Liver (tissue), 9 donors: ENCODE results near the gene IL21R. TPM values are rescaled to one million over a fixed set of nuclear protein-coding genes. Genes with fewer than 3 reads are reported as not detected.

ENCODE experiments used
- DNase-seq: peaks from one replicate; pipeline ENCODE4 v3.0.0-alpha.2; 2017; ENCODE audit warnings: low spot score
- H3K27ac ChIP-seq, 2 donors: one replicate each; pipeline ENCODE4 v1.7.0; 2013; ENCODE audit warnings: inconsistent platforms in 2 of 2, low read length in 2 of 2, control low read depth in 1 of 2, low read depth in 1 of 2, mild to moderate bottlenecking in 1 of 2
- H3K27me3 ChIP-seq, 4 donors: one replicate each; pipeline versions ENCODE4 v1.6.1 to v1.7.0; 2013; ENCODE audit warnings: low read length in 3 of 4, inconsistent platforms in 1 of 4, mild to moderate bottlenecking in 1 of 4, moderate library complexity in 1 of 4; ENCODE audit not compliant: control insufficient read depth in 4 of 4, insufficient read depth in 4 of 4
- H3K36me3 ChIP-seq, 4 donors: one replicate each; pipeline versions ENCODE4 v1.6.1 to v1.7.0; 2013; ENCODE audit warnings: low read length in 3 of 4, mild to moderate bottlenecking in 3 of 4, low read depth in 1 of 4, moderate library complexity in 1 of 4; ENCODE audit not compliant: control insufficient read depth in 4 of 4, insufficient read depth in 3 of 4
- H3K4me1 ChIP-seq, 4 donors: one replicate each; pipeline versions ENCODE4 v1.6.1 to v1.7.0; 2013; ENCODE audit warnings: low read length in 3 of 4, mild to moderate bottlenecking in 3 of 4, moderate library complexity in 1 of 4; ENCODE audit not compliant: control insufficient read depth in 4 of 4, insufficient read depth in 4 of 4
- H3K4me3 ChIP-seq, 3 donors: one replicate each; pipeline versions ENCODE4 v1.6.1 to v1.7.0; 2013; ENCODE audit warnings: low read length in 3 of 3, control low read depth in 1 of 3, low read depth in 1 of 3, mild to moderate bottlenecking in 1 of 3
- H3K9ac ChIP-seq, 2 donors: one replicate each; pipeline ENCODE4 v1.7.0; 2013; ENCODE audit warnings: low read length in 2 of 2, mild to moderate bottlenecking in 2 of 2, moderate library complexity in 2 of 2, control low read depth in 1 of 2, low read depth in 1 of 2
- H3K9me3 ChIP-seq, 4 donors: one replicate each; pipeline versions ENCODE4 v1.6.1 to v1.7.0; 2013; ENCODE audit warnings: low read length in 3 of 4; ENCODE audit not compliant: control insufficient read depth in 4 of 4
- EGR1 ChIP-seq, 2 donors: IDR thresholded peaks; 2 replicates each; pipeline ENCODE4 v1.6.1; 2016 to 2018; ENCODE audit warnings: antibody characterized with exemption in 2 of 2, low read depth in 2 of 2
- FOXA1 ChIP-seq: IDR thresholded peaks from 2 replicates; pipeline ENCODE4 v1.6.1; 2016; ENCODE audit warnings: antibody characterized with exemption
- FOXA2 ChIP-seq: IDR thresholded peaks from 2 replicates; pipeline ENCODE4 v1.6.1; 2016; ENCODE audit warnings: antibody characterized with exemption
- GABPA ChIP-seq, 2 donors: IDR thresholded peaks in 1 of 2; conservative IDR thresholded peaks in 1 of 2; 2 replicates each; pipeline ENCODE4 v1.6.1; 2016; ENCODE audit warnings: antibody characterized with exemption in 2 of 2, mild to moderate bottlenecking in 1 of 2, moderate library complexity in 1 of 2
- HNF4A ChIP-seq, 2 donors: conservative IDR thresholded peaks; 2 replicates each; pipeline ENCODE4 v1.6.1; 2016; ENCODE audit warnings: antibody characterized with exemption in 2 of 2, mild to moderate bottlenecking in 2 of 2
- HNF4G ChIP-seq: IDR thresholded peaks from 2 replicates; pipeline ENCODE4 v1.6.1; 2016; ENCODE audit warnings: antibody characterized with exemption
- JUND ChIP-seq, 2 donors: IDR thresholded peaks; 2 replicates each; pipeline ENCODE4 v1.6.1; 2016; ENCODE audit warnings: antibody characterized with exemption in 2 of 2
- NR2F2 ChIP-seq: IDR thresholded peaks from 2 replicates; pipeline ENCODE4 v1.6.1; 2016; ENCODE audit warnings: antibody characterized with exemption
- RAD21 ChIP-seq, 2 donors: IDR thresholded peaks; 2 replicates each; pipeline ENCODE4 v1.6.1; 2016; ENCODE audit warnings: antibody characterized with exemption in 2 of 2, mild to moderate bottlenecking in 2 of 2
- RXRA ChIP-seq, 2 donors: IDR thresholded peaks; 2 replicates each; pipeline ENCODE4 v1.6.1; 2017 to 2018; ENCODE audit warnings: antibody characterized with exemption in 2 of 2, mild to moderate bottlenecking in 1 of 2
- SP1 ChIP-seq: IDR thresholded peaks from 2 replicates; pipeline ENCODE4 v1.6.1; 2018; ENCODE audit warnings: antibody characterized with exemption, mild to moderate bottlenecking
- TAF1 ChIP-seq: conservative IDR thresholded peaks from 2 replicates; pipeline ENCODE4 v1.6.1; 2016; ENCODE audit warnings: antibody characterized with exemption, mild to moderate bottlenecking
- YY1 ChIP-seq: IDR thresholded peaks from 2 replicates; pipeline ENCODE4 v1.6.1; 2016; ENCODE audit warnings: antibody characterized with exemption, mild to moderate bottlenecking
- WGBS: extraction: QIAGEN DNeasy Blood & Tissue Kit; methylation state at CpG from one replicate; pipeline ENCODE4 v1.1.7; 2013; 5-methylcytosine and 5-hydroxymethylcytosine counted together
- polyA plus RNA-seq, 2 donors: library from polyadenylated mRNA; stranded (reverse) in 1 of 2; unstranded in 1 of 2; fragments of 200-250 nt in 1 of 2; fragments of >200 nt in 1 of 2; fragmentation: Nextera tagmentation in 1 of 2; extraction: Ambion mirVana in 1 of 2; gene quantifications; one replicate each; pipeline versions ENCODE4 v1.2.1 to v1.2.3, GENCODE V29; 2013 to 2015
- total RNA-seq, 2 donors: library from RNA; depleted of rRNA; stranded (reverse); fragments of >200 nt; gene quantifications; one replicate each; pipeline ENCODE4 v1.2.3, GENCODE V29; 2014
- TF ChIP-seq, protein P1 (sequence below): IDR thresholded peaks from 2 replicates; pipeline ENCODE4 v1.6.1; 2016; ENCODE audit warnings: antibody characterized with exemption, mild to moderate bottlenecking
- TF ChIP-seq, protein P2 (sequence below): IDR thresholded peaks from 2 replicates; pipeline ENCODE4 v1.6.1; 2016; ENCODE audit warnings: antibody characterized with exemption
- TF ChIP-seq, protein P3 (sequence below): IDR thresholded peaks from 2 replicates; pipeline ENCODE4 v1.6.1; 2016; ENCODE audit warnings: antibody characterized with exemption
- donor health status: healthy.
- donor health status: healthy.
- donor health status: healthy.
- donor health status: healthy.
- donor health status: healthy.

Gene IL21R
- total and polyA plus RNA-seq, 4 donors = 0.19 to 0.84 (median 0.39) TPM

DNA sequence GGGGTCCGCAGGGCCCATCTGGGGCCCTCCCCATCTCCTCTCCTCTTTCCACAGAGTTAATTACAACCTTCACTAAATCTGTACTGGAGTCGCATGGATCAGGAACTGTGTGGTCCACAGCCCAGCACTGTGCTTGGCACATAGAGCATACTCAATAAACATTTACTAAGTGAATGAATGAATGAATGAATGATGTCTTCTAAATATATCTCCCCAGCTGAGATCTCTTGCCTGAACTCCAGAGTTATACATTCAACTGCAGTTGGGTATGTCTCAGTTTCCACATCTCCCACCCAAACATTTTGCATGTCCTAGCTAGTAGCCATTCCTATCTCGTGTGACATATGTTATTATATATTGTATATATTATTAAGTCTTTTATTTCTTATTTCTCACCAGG lies 28.7 kb upstream of the IL21R start:
- 94% methylated on average over 3 of the region's 3 CpGs for WGBS
- Histone ChIP-seq H3K36me3 (no peaks in the 10 kb centered on the region), H3K4me3 (no peak overlapping the region)

DNA sequence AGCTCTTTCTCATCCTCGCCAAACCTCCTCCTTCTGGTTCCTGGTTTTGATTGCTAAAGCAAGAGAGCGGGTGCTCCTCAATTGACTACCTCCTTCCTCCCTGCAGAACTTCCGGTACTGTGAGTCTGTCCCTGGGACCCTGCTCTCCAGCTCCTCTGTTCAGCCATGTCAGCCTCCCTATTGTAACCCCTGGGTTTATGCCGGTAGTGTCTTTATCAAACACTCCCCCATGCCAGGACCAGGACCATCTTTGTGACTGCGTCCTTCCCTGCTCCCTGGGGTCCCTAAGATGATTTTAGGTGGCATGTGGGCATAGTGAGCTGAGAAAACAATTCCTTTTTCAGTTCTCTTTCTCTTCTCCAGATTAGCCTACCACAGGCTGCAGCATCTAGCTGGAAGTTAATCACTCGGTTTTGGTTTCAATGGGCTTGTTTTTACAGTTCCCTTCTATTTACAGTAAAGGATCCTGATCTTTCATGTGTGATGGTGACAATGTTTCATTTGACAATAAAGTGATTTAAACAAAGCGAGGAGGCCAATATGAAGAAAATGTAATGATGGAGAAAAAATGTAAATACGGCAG lies 27.7 kb upstream of the IL21R start:
- TF ChIP-seq, protein P1, sequence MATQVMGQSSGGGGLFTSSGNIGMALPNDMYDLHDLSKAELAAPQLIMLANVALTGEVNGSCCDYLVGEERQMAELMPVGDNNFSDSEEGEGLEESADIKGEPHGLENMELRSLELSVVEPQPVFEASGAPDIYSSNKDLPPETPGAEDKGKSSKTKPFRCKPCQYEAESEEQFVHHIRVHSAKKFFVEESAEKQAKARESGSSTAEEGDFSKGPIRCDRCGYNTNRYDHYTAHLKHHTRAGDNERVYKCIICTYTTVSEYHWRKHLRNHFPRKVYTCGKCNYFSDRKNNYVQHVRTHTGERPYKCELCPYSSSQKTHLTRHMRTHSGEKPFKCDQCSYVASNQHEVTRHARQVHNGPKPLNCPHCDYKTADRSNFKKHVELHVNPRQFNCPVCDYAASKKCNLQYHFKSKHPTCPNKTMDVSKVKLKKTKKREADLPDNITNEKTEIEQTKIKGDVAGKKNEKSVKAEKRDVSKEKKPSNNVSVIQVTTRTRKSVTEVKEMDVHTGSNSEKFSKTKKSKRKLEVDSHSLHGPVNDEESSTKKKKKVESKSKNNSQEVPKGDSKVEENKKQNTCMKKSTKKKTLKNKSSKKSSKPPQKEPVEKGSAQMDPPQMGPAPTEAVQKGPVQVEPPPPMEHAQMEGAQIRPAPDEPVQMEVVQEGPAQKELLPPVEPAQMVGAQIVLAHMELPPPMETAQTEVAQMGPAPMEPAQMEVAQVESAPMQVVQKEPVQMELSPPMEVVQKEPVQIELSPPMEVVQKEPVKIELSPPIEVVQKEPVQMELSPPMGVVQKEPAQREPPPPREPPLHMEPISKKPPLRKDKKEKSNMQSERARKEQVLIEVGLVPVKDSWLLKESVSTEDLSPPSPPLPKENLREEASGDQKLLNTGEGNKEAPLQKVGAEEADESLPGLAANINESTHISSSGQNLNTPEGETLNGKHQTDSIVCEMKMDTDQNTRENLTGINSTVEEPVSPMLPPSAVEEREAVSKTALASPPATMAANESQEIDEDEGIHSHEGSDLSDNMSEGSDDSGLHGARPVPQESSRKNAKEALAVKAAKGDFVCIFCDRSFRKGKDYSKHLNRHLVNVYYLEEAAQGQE = no peak
- TF ChIP-seq, protein P2, sequence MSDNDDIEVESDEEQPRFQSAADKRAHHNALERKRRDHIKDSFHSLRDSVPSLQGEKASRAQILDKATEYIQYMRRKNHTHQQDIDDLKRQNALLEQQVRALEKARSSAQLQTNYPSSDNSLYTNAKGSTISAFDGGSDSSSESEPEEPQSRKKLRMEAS = no peak
- TF ChIP-seq RXRA (IDR thresholded peaks at IDR 0.05) = no peak
- TF ChIP-seq SP1 = no peak
- 80% methylated on average over 8 of the region's 8 CpGs for WGBS
- no peak for DNase-seq
- H3K27me3 ChIP-seq = no peaks in the 10 kb centered on the region
- H3K27ac ChIP-seq = peak overlapping the region in 1 of 2 donors; percentile 4
- no peak overlapping the region for H3K9ac ChIP-seq
- H3K4me3 ChIP-seq = no peak overlapping the region
- H3K4me1 ChIP-seq = no peaks in the 10 kb centered on the region
- H3K9me3 ChIP-seq = no peaks in the 10 kb centered on the region
- H3K36me3 ChIP-seq = no peaks in the 10 kb centered on the region

More for the DNA sequence above, 28.7 kb upstream of the IL21R start:
- no peak for DNase-seq
- Histone ChIP-seq H3K27ac (no peak overlapping the region), H3K27me3 (no peaks in the 10 kb centered on the region), H3K9ac (no peak overlapping the region), H3K9me3 (no peaks in the 10 kb centered on the region), H3K4me1 (no peaks in the 10 kb centered on the region)
- TF ChIP-seq JUND (IDR thresholded peaks at IDR 0.05) (no peak), FOXA2 (no peak), RAD21 (IDR thresholded peaks at IDR 0.05) (no peak), HNF4G (no peak), FOXA1 (no peak), EGR1 (IDR thresholded peaks at IDR 0.05; ENCODE audit: low read depth in 2 of 2) (no peak), YY1 (no peak), NR2F2 (no peak), TAF1 (no peak), HNF4A (conservative IDR thresholded peaks at IDR 0.05) (no peak), GABPA (IDR thresholded peaks at IDR 0.05 in 1 of 2, conservative IDR thresholded peaks at IDR 0.05 in 1 of 2) (no peak), SP1 (no peak)
- TF ChIP-seq, protein P3, sequence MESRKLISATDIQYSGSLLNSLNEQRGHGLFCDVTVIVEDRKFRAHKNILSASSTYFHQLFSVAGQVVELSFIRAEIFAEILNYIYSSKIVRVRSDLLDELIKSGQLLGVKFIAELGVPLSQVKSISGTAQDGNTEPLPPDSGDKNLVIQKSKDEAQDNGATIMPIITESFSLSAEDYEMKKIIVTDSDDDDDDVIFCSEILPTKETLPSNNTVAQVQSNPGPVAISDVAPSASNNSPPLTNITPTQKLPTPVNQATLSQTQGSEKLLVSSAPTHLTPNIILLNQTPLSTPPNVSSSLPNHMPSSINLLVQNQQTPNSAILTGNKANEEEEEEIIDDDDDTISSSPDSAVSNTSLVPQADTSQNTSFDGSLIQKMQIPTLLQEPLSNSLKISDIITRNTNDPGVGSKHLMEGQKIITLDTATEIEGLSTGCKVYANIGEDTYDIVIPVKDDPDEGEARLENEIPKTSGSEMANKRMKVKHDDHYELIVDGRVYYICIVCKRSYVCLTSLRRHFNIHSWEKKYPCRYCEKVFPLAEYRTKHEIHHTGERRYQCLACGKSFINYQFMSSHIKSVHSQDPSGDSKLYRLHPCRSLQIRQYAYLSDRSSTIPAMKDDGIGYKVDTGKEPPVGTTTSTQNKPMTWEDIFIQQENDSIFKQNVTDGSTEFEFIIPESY = no peak
- TF ChIP-seq, protein P2 = no peak
